GM12865 (cell line): ENCODE data around the gene NPAT.

ENCODE experiments used
- DNase-seq: peaks from one replicate; pipeline ENCODE4 v3.0.0; 2010; ENCODE audit warnings: low read depth
- H3K4me3 ChIP-seq: 2 replicates; pipeline ENCODE4 v1.5.1; 2011; ENCODE audit warnings: mild to moderate bottlenecking, low read depth, low read length, control low read depth
- CTCF ChIP-seq: IDR thresholded peaks from 2 replicates; pipeline ENCODE4 v1.5.1; 2011; ENCODE audit warnings: low read length, control low read depth, low read depth, inconsistent platforms; ENCODE audit not compliant: insufficient read depth; ENCODE audit errors: missing control alignments

Gene NPAT

GRCh38 chr11:108160970-108161566 is 61.4 kb downstream of the NPAT start:
- H3K4me3 ChIP-seq: no peak overlapping the region
- DNase-seq: peak; percentile 64
- TF ChIP-seq CTCF: no peak

- H3K4me3 ChIP-seq: no peak overlapping the region
- TF ChIP-seq CTCF: no peak
- DNase-seq: no peak
These were observed 67.8 kb downstream of the NPAT start for GRCh38 chr11:108154591-108154990.

- no peak overlapping the region for H3K4me3 ChIP-seq
- DNase-seq: no peak
- TF ChIP-seq CTCF: no peak
These were observed 73.9 kb downstream of the NPAT start for GRCh38 chr11:108148556-108148955.

- TF ChIP-seq CTCF: no peak
- no peak for DNase-seq
- no peak overlapping the region for H3K4me3 ChIP-seq
These were observed 75.3 kb downstream of the NPAT start for GRCh38 chr11:108147150-108147549.

GRCh38 chr11:108144615-108145014 is 77.8 kb downstream of the NPAT start:
- DNase-seq: no peak
- TF ChIP-seq CTCF: no peak
- H3K4me3 ChIP-seq: no peak overlapping the region

- no peak overlapping the region for H3K4me3 ChIP-seq
- no peak for DNase-seq
- no peak for TF ChIP-seq CTCF
These were observed 80.1 kb downstream of the NPAT start for GRCh38 chr11:108142304-108142703.

- DNase-seq: no peak
- no peak overlapping the region for H3K4me3 ChIP-seq
- TF ChIP-seq CTCF: no peak
These were observed 85.2 kb downstream of the NPAT start for GRCh38 chr11:108137212-108137611.
